ENCODE results near the gene PXDN.

DNA sequence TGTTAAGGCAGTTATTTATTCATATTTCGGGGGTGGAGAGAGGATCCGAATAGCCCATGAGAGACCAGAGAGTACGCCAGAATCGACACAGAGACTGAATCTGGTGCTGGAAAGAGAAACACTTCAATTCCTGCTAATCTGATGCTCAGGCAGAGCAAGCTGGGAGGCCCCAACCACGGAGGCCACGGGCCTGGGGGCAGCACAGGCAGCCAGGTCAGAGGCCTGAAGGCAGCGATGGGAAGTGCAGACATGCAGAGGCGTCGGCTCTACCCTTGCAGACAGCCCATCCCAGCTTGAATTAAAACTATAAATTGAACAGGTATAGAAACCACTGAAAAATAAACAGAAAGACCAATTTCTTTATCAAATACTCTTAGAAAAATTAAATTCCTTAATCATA, 50.6 kb downstream of the PXDN start:
- TF ChIP-seq, protein P1, sequence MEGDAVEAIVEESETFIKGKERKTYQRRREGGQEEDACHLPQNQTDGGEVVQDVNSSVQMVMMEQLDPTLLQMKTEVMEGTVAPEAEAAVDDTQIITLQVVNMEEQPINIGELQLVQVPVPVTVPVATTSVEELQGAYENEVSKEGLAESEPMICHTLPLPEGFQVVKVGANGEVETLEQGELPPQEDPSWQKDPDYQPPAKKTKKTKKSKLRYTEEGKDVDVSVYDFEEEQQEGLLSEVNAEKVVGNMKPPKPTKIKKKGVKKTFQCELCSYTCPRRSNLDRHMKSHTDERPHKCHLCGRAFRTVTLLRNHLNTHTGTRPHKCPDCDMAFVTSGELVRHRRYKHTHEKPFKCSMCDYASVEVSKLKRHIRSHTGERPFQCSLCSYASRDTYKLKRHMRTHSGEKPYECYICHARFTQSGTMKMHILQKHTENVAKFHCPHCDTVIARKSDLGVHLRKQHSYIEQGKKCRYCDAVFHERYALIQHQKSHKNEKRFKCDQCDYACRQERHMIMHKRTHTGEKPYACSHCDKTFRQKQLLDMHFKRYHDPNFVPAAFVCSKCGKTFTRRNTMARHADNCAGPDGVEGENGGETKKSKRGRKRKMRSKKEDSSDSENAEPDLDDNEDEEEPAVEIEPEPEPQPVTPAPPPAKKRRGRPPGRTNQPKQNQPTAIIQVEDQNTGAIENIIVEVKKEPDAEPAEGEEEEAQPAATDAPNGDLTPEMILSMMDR (conservative IDR thresholded peaks at IDR 0.05; ENCODE audit: low read length) = no peak
- no peak for TF ChIP-seq EZH2phosphoT487 (IDR thresholded peaks at IDR 0.05; ENCODE audit: borderline replicate concordance)

Data from Loucy (cell line).